Measurements from ENCODE around the gene BFSP2. TPM values are rescaled to one million over a fixed set of nuclear protein-coding genes. Genes with fewer than 3 reads are reported as not detected.
A peak's percentile ranks its signal among the peaks of the same experiment; 100 is the strongest.
"Not testable (repeated sequence)": the region's sequence is repeated elsewhere in the genome, so short reads cannot be mapped to it uniquely, and the experiment has no call there.

BFSP2 gene
- total RNA-seq, 1 donor: 0.27 TPM

- no peak for DNase-seq (ENCODE audit: low read depth in 2 of 3, low spot score in 2 of 3)
Measured at GRCh38 chr3:133475245-133476010, 75.6 kb downstream of the BFSP2 start.

GRCh38 chr3:133476971-133477375, 77.1 kb downstream of the BFSP2 start:
- no peak for DNase-seq (ENCODE audit: low read depth in 2 of 3, low spot score in 2 of 3)

GRCh38 chr3:133477487-133477886, 77.6 kb downstream of the BFSP2 start:
- no peak for DNase-seq (ENCODE audit: low read depth in 2 of 3, low spot score in 2 of 3)

GRCh38 chr3:133478624-133479023, 78.8 kb downstream of the BFSP2 start:
- DNase-seq (ENCODE audit: low read depth in 2 of 3, low spot score in 2 of 3): no peak

GRCh38 chr3:133479401-133479800, 79.5 kb downstream of the BFSP2 start:
- DNase-seq (ENCODE audit: low read depth in 2 of 3, low spot score in 2 of 3): no peak

- DNase-seq (ENCODE audit: low read depth in 2 of 3, low spot score in 2 of 3): no peak
Measured at GRCh38 chr3:133479895-133480669, 80.2 kb downstream of the BFSP2 start.

GRCh38 chr3:133482474-133482873, 82.6 kb downstream of the BFSP2 start:
- not testable (repeated sequence) for DNase-seq (ENCODE audit: low read depth in 2 of 3, low spot score in 2 of 3)

GRCh38 chr3:133486658-133487057, 86.8 kb downstream of the BFSP2 start:
- no peak for DNase-seq (ENCODE audit: low read depth in 2 of 3, low spot score in 2 of 3)

GRCh38 chr3:133487204-133487603, 87.3 kb downstream of the BFSP2 start:
- no peak for DNase-seq (ENCODE audit: low read depth in 2 of 3, low spot score in 2 of 3)

GRCh38 chr3:133487920-133488540, 88.2 kb downstream of the BFSP2 start:
- DNase-seq (ENCODE audit: low read depth in 2 of 3, low spot score in 2 of 3): peak; percentile 31 to 65 (median 34)

GRCh38 chr3:133488785-133489367, 89.0 kb downstream of the BFSP2 start:
- no peak for DNase-seq (ENCODE audit: low read depth in 2 of 3, low spot score in 2 of 3)

- DNase-seq (ENCODE audit: low read depth in 2 of 3, low spot score in 2 of 3): no peak
Measured at GRCh38 chr3:133489466-133490085, 89.7 kb downstream of the BFSP2 start.

- DNase-seq (ENCODE audit: low read depth in 2 of 3, low spot score in 2 of 3): peak in 1 of 3 donors; percentile 28
Measured at GRCh38 chr3:133490468-133491351, 90.9 kb downstream of the BFSP2 start.

- DNase-seq (ENCODE audit: low read depth in 2 of 3, low spot score in 2 of 3): no peak
Measured at GRCh38 chr3:133491481-133492059, 91.7 kb downstream of the BFSP2 start.

GRCh38 chr3:133492159-133492741, 92.4 kb downstream of the BFSP2 start:
- no peak for DNase-seq (ENCODE audit: low read depth in 2 of 3, low spot score in 2 of 3)

- DNase-seq (ENCODE audit: low read depth in 2 of 3, low spot score in 2 of 3): peak in 2 of 3 donors; percentile 13 to 15
Measured at GRCh38 chr3:133494469-133494868, 94.6 kb downstream of the BFSP2 start.

- not testable (repeated sequence) for DNase-seq (ENCODE audit: low read depth in 2 of 3, low spot score in 2 of 3)
Measured at GRCh38 chr3:133502542-133502941, 102.7 kb downstream of the BFSP2 start.

- DNase-seq (ENCODE audit: low read depth in 2 of 3, low spot score in 2 of 3): no peak
Measured at GRCh38 chr3:133503409-133503808, 103.6 kb downstream of the BFSP2 start.

- DNase-seq (ENCODE audit: low read depth in 2 of 3, low spot score in 2 of 3): no peak
Measured at GRCh38 chr3:133504736-133505135, 104.9 kb downstream of the BFSP2 start.
